ENCODE results near the gene CYBB.

The CYBB gene

GRCh38 chrX:37796805-37797204, 16.9 kb downstream of the CYBB start:
- no peak overlapping the region for H3K4me3 ChIP-seq (replicated peaks in 1 of 2; ENCODE audit: low read depth in 2 of 2, low read length in 2 of 2)
- TF ChIP-seq CTCF (IDR thresholded peaks at IDR 0.05; ENCODE audit: low read depth, low read length): no peak
- no peak for DNase-seq (ENCODE audit: low read depth in 2 of 2)

GRCh38 chrX:37799936-37800335, 20.1 kb downstream of the CYBB start:
- no peak for TF ChIP-seq CTCF (IDR thresholded peaks at IDR 0.05; ENCODE audit: low read depth, low read length)
- no peak overlapping the region for H3K4me3 ChIP-seq (replicated peaks in 1 of 2; ENCODE audit: low read depth in 2 of 2, low read length in 2 of 2)
- no peak for DNase-seq (ENCODE audit: low read depth in 2 of 2)

- peak; percentile 5 to 21 for DNase-seq (ENCODE audit: low read depth in 2 of 2)
- H3K4me3 ChIP-seq (replicated peaks in 1 of 2; ENCODE audit: low read depth in 2 of 2, low read length in 2 of 2): no peak overlapping the region
- no peak for TF ChIP-seq CTCF (IDR thresholded peaks at IDR 0.05; ENCODE audit: low read depth, low read length)
Measured at GRCh38 chrX:37800717-37801116, 20.9 kb downstream of the CYBB start.

- no peak overlapping the region for H3K4me3 ChIP-seq (replicated peaks in 1 of 2; ENCODE audit: low read depth in 2 of 2, low read length in 2 of 2)
- no peak for TF ChIP-seq CTCF (IDR thresholded peaks at IDR 0.05; ENCODE audit: low read depth, low read length)
- DNase-seq (ENCODE audit: low read depth in 2 of 2): no peak
Measured at GRCh38 chrX:37802028-37802427, 22.2 kb downstream of the CYBB start.

GRCh38 chrX:37803057-37803456, 23.2 kb downstream of the CYBB start:
- DNase-seq (ENCODE audit: low read depth in 2 of 2): no peak
- H3K4me3 ChIP-seq (replicated peaks in 1 of 2; ENCODE audit: low read depth in 2 of 2, low read length in 2 of 2): no peak overlapping the region
- TF ChIP-seq CTCF (IDR thresholded peaks at IDR 0.05; ENCODE audit: low read depth, low read length): no peak

- no peak overlapping the region for H3K4me3 ChIP-seq (replicated peaks in 1 of 2; ENCODE audit: low read depth in 2 of 2, low read length in 2 of 2)
- TF ChIP-seq CTCF (IDR thresholded peaks at IDR 0.05; ENCODE audit: low read depth, low read length): no peak
- DNase-seq (ENCODE audit: low read depth in 2 of 2): no peak
Measured at GRCh38 chrX:37809970-37810369, 30.1 kb downstream of the CYBB start.

- no peak for TF ChIP-seq CTCF (IDR thresholded peaks at IDR 0.05; ENCODE audit: low read depth, low read length)
- H3K4me3 ChIP-seq (replicated peaks in 1 of 2; ENCODE audit: low read depth in 2 of 2, low read length in 2 of 2): no peak overlapping the region
- no peak for DNase-seq (ENCODE audit: low read depth in 2 of 2)
Measured at GRCh38 chrX:37812110-37812509, 32.3 kb downstream of the CYBB start.
